HL-60/S4 treated with phorbol 12-myristate 13-acetate at 8.2 ng/mL for 4 days and 3 days (cell line): Measurements from ENCODE around the gene FAM72C.
"Not testable (repeated sequence)": the region's sequence is repeated elsewhere in the genome, so short reads cannot be mapped to it uniquely, and the experiment has no call there.

Experiments
- in situ Hi-C: fragments of 300-500 bp; cut with MboI; formaldehyde crosslinking; loops from 2 replicates; pipeline ENCODE4 v1.15.0; 2022; ENCODE audit warnings: low sequenced_read_pairs

Gene FAM72C

DNA sequence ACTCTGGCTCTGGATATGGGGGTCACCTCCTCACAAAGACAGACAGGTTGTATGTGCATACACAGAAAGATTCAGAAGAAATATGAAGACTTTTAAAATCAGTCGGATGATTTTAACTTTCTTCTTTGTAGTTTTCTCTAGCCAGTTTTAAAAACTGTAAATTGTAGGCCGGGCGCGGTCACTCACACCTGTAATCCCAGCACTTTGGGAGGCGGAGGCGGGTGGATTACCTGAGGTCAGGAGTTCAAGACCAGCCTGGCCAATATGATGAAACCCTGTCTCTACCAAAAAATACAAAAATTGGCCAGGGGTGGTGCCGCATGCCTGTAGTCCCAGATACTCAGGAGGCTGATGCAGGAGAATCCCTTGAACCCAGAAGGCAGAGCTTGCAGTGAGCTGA is 58.1 kb downstream of the FAM72C start:
- in situ Hi-C loops = not testable (repeated sequence)
